Measurements from ENCODE around the gene TLCD3B. TPM values are rescaled to one million over a fixed set of nuclear protein-coding genes. Genes with fewer than 3 reads are reported as not detected.

Gene TLCD3B
- total RNA-seq, 1 donor from 2014 or later, result 0.15 TPM

GRCh38 chr16:30005341-30006094, 25.6 kb downstream of the TLCD3B start:
- peak; percentile 15 for DNase-seq (ENCODE audit: low read depth)

GRCh38 chr16:30004811-30005242, 26.2 kb downstream of the TLCD3B start:
- no peak for DNase-seq (ENCODE audit: low read depth)

DNA sequence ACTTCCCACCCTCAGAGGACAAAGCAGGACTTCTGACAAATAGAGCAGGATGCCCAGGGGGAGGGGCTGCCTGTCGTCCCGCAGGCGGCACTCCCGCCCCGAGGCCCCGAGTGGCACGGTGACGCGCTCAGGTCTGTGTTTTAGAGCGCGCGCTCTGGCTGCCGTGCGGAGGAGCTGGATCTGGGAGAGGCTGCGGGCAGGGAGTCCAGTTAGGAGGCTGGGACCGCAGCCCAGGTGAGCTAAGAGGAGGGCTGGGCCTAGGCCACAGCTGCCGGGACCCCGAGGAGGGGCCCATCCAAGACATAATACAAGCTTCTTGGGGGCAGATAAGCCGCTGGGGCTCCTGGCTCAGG, 26.7 kb downstream of the TLCD3B start:
- no peak for DNase-seq (ENCODE audit: low read depth)

- no peak for DNase-seq (ENCODE audit: low read depth)
Observed at GRCh38 chr16:30003670-30004423, 27.2 kb downstream of the TLCD3B start.

DNA sequence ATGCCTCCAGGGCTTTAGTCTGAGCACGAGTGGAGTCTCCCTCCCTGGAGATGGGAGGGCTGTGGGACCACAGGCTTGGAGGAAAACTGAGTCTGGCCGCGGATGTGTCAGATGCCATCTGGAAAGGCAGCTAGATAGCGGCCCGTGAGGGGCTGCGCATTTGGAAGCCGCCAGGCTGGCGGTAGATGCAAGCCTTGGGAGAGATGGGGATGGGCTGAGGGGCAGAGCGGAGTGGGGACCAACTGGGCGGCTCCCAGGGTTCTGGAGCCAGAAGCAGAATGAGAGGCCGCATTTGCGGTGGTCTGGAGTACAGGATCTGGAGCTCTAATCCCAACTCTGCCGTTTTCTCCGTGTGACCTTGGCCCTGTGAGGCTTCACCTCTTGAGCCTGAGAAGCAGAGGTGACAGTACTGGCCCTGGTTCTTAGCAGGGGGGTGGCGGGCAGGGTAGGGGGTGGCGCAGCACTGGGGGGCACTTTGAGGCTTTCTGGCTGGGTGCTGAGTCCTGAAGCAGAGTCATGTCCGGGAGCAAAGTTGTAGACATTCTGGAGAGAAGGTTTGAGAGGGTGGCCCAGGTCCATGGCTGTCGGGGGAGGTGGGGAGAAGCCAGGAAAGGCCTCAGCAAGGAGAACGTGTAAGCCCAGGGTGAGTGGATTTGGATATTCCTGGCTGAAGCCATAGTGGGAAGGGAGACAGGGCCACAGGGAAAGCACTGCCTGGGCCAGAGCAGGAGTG, 28.3 kb downstream of the TLCD3B start:
- DNase-seq (ENCODE audit: low read depth), result no peak

DNA sequence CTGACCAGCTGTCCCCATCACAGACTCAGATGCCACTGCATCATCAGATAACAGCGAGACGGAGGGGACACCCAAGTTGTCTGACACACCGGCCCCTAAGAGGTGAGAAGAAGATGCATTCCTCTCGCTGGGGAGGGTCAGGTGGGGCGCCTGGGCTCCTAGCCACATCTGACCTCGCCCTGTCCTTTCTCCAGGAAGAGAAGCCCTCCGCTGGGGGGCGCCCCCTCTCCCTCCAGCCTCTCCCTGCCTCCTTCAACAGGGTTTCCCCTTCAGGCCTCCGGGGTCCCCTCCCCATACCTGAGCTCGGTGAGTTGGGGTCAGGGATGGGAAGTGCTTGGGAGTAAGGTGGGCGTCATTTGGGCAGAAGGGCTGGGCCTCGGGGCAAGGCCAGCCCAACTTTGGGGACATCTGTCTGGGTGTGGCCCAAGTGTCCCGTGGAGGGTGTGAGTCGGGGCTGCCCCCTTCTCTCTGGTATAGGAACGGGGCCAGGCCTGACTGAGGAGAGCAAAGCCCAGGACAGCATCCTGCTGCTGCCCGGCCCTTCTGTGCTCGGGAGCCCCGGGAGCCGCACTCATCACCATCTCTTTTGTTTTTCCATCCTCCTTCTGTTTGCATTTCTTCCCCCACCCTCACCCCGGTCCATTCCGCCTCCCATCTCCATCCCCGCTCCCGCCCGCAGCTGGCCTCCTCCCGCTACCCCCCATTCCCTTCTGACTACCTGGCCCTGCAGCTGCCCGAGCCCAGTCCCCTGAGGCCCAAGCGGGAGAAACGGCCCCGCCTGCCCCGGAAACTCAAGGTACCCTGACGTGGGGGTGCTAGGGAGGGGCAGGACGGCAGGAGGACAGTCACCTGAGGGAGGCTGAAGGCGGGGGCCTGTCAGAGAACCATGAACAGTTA, 30.1 kb downstream of the TLCD3B start:
- DNase-seq (ENCODE audit: low read depth), result no peak

GRCh38 chr16:29999605-30000004, 31.5 kb downstream of the TLCD3B start:
- no peak for DNase-seq (ENCODE audit: low read depth)

DNA sequence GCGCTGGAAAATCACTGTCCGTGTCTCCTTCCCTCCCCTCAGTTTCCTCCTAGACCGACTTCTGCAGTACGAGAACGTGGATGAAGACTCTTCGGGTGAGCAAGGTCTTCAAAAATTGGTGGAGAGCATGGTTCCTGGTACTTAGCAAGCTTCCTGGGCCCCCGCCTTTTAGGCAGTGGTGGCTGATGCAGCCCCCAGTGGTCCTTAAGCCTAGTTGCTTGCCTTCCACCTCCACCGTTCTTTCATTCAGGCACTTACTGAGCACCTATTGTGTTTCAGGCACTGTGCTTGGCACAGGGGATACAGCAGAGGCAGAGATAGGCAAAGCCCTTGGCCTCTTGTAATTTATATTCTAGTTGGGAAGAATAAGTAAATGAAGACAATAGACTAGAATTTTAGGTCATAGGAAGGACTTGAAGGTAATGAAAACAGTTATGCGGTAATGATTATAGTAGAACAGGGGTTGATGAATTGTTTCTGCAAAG, 34.3 kb downstream of the TLCD3B start:
- DNase-seq (ENCODE audit: low read depth), result no peak

- peak; percentile 85 for DNase-seq (ENCODE audit: low read depth)
Observed at GRCh38 chr16:29995911-29996765, 34.9 kb downstream of the TLCD3B start, which contains the start of gene INO80E. Gene INO80E, plus strand, starts transcription at chr16:29996241. Its CDS starts 70 bp downstream, at chr16:29996311.

DNA sequence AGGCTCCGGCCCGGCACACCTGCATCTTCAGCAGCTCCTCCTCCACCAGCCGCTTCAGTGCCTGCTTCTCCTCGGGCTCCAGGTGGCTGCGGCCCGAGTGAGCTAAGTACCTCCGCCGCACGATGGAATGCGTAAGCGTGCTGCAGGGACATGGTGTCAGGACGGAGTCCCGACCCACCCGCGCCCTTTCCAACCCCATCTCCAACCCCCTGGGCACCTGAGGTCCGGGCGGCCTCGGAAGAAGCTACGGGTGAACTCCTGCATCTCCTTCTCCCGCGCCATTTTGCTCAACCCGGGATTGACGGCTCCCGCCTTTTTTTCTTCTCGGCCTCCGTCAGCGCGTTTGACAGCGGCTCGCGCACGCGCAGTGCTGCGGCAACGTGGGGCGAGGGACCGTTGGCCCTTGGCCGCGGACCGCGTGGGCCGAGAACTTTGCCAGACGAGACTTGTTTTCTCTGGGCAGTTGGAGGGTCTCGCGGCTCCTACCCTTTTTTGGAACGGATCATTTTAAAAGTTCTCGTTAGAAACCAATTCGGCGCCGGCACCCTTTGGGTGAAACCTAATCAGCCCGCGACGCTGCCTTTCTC, 35.7 kb downstream of the TLCD3B start, which contains the start of gene HIRIP3:
TSS of gene HIRIP3 (minus strand) at position 294 of the 587 bp plus-strand sequence. CDS start at position 282, 12 bp downstream.
- peak; percentile 51 for DNase-seq (ENCODE audit: low read depth)

- peak; percentile 18 for DNase-seq (ENCODE audit: low read depth)
Observed at GRCh38 chr16:29994600-29995323, 36.3 kb downstream of the TLCD3B start.

- DNase-seq (ENCODE audit: low read depth), result no peak
Observed at GRCh38 chr16:29993903-29994599, 37.0 kb downstream of the TLCD3B start.

DNA sequence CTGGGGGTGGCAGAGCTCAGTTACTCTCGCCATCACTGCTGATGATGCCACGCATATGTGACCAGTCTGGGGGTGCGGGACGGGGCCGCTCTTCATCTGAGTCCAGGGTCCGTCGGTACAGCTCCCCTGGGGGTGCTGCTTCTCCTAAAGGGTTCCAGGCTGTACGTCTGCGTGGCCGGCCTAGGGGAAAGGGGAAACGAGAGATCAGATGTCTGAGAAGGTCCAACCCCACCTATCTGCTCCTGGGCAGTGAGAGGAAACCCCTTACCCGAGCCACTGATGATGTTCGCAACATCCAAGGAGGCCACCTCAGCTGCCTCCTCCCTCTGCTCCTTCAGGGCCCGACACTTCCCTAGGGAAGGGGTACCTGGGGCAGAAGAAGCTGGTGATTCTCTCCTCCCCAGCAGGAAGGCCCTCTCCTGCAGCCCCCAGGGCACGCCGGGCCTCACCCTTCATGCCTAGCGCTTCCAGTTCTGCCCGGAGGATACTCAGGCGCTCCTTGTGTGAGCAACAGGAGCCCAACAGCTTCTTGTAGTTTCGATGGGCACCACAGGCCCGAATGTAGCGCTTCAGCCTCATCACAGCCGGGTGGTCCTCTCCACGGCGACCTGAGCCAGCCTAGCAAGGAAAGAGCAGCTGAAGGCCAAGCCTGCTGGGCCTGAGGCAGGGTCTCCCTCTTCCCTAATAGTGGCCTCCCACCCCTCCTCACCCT, 37.7 kb downstream of the TLCD3B start:
- DNase-seq (ENCODE audit: low read depth), result no peak

DNA sequence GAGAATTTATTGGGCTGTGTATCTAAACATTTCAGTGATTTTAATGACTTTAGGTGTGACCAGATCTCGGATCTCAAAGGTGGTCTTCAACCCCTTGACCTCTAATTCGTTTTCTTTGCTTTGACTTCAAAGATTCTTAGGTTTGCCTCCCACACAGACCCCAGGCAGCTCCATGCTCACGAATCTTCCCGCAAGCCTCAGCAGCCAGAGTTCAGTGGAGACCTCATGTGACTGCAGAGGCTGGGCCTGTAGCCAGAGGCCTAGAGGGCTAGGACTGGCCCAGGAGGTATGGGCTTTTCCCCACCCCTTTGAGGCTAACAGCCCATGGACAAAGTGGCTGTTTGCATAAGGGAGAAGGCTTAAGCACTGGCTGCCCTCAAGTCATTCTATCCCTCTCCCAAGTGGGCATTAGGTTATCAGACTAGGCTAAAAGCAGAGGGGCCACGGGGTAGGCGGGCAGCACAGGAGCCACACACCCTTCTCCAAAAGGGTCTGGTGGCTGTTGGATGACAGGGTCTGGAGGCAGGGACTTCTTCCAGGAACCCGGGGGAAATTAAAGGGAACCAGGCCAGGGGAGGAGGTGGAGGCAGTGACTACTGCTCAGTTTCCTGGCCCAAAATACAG, 38.6 kb downstream of the TLCD3B start:
- DNase-seq (ENCODE audit: low read depth), result peak; percentile 41

DNA sequence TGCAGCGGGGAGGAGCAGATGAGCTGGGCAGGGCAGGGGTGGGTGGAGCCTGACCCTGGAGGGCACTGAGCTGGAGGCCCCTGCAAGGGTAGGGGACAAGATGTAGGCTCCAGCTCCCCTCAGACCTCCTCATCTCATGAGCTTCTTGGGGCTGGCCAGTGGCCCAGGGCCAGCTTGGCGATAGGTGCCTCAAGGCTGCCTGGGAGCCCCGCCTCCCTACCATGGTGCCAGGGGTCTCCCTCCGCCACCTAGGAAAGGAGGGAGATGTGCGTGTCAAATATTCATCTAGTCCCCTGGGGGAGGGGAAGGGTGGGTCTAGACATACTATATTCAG, 39.5 kb downstream of the TLCD3B start:
- DNase-seq (ENCODE audit: low read depth), result no peak

GRCh38 chr16:29990883-29991570, 40.0 kb downstream of the TLCD3B start:
- no peak for DNase-seq (ENCODE audit: low read depth)

GRCh38 chr16:29990034-29990433, 41.0 kb downstream of the TLCD3B start:
- DNase-seq (ENCODE audit: low read depth), result no peak
